Upper lobe of left lung (tissue), 4 donors: ENCODE measurements around the gene DRC7.

Source experiments
- POLR2A ChIP-seq, 4 donors: fragments of 450-650 bp; IDR thresholded peaks; one replicate each; pipeline ENCODE4 v1.5.1; 2016 to 2017; ENCODE audit warnings: antibody characterized with exemption in 4 of 4, mild to moderate bottlenecking in 2 of 4
- POLR2AphosphoS5 ChIP-seq, 2 donors: sonication (generic); formaldehyde crosslinking; IDR thresholded peaks; one replicate each; pipeline ENCODE4 v1.5.1; 2017; ENCODE audit warnings: antibody characterized with exemption in 2 of 2
- TF ChIP-seq, protein P1 (sequence below), 6 experiments: fragments of 450-650 bp in 4 of 6; fragments of 200-600 bp in 2 of 6; sonication (generic) in 2 of 6; IDR thresholded peaks; one replicate each; pipeline ENCODE4 v1.5.1; 2016 to 2019; ENCODE audit warnings: antibody characterized with exemption in 6 of 6

DNA sequence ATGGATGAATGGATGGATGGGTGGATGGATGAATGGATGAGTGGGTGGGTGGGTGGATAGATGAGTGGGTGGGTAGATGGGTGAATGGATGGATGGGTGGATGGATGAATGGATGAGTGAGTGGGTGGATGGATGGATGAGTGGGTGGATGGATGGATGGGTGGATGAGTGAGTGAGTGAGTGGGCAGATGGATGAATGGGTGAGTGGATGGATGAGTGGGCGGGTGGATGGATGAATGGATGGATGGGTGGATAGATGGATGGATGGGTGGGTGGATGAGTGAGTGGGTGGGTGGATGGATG is 34.5 kb downstream of the DRC7 start:
- TF ChIP-seq POLR2A (IDR thresholded peaks at IDR 0.05) (no peak), POLR2AphosphoS5 (IDR thresholded peaks at IDR 0.05) (no peak)
- TF ChIP-seq, protein P1, sequence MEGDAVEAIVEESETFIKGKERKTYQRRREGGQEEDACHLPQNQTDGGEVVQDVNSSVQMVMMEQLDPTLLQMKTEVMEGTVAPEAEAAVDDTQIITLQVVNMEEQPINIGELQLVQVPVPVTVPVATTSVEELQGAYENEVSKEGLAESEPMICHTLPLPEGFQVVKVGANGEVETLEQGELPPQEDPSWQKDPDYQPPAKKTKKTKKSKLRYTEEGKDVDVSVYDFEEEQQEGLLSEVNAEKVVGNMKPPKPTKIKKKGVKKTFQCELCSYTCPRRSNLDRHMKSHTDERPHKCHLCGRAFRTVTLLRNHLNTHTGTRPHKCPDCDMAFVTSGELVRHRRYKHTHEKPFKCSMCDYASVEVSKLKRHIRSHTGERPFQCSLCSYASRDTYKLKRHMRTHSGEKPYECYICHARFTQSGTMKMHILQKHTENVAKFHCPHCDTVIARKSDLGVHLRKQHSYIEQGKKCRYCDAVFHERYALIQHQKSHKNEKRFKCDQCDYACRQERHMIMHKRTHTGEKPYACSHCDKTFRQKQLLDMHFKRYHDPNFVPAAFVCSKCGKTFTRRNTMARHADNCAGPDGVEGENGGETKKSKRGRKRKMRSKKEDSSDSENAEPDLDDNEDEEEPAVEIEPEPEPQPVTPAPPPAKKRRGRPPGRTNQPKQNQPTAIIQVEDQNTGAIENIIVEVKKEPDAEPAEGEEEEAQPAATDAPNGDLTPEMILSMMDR (IDR thresholded peaks at IDR 0.05), result no peak
